ENCODE data around the gene MAPK13.

The MAPK13 gene

DNA sequence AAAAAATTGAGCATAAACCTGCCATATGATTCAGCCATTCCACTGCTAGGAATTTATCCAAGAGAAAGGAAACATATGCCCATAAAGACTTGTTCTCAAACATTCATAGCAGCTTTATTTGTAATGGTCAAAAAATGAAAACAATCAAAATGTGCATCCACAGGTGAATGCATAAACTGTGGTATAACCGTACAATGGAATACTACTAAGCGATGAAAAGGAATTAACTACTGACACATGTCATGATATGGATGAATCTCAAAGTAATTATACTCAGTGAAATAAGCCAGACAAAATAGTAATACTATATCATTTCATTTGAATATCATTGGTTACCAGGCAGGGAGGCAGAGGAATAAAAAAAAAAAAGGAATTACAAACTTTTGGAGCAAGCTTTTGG is 40.4 kb downstream of the MAPK13 start:
- H3K4me3 Mint-ChIP-seq: no peak overlapping the region
- no peak overlapping the region for H3K27ac Mint-ChIP-seq
- no peaks in the 10 kb centered on the region for H3K27me3 Mint-ChIP-seq
- no peak for DNase-seq
- no peaks in the 10 kb centered on the region for H3K9me3 Mint-ChIP-seq
- H3K36me3 Mint-ChIP-seq: peaks cover 10 to 11% of the 10 kb centered on the region in 2 donors
- peaks cover 12 to 19% of the 10 kb centered on the region in 2 donors for H3K4me1 Mint-ChIP-seq
- ATAC-seq (replicated peaks): no peak

DNA sequence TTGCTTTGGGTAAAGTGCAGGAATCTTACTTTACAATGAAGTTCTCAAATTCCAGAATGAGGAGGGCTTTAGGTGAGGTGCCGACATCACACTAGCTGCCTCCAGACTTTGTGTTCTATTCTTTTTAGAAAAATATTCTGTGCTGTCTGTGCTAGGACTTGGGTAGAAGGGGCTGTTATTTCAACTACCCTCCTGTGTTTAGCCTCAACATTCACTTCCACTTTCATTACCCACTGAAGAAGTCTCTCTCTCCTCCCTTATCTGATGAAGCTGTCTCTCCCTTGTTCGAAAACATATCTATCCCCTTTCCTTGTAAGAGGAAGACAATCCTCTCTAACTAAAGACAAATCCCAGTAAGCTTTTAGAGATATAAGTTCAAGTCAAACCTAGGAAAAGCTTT is 41.3 kb downstream of the MAPK13 start:
- no peak for DNase-seq
- Mint-ChIP-seq H3K27me3 (no peaks in the 10 kb centered on the region), H3K4me3 (no peak overlapping the region), H3K9me3 (no peaks in the 10 kb centered on the region), H3K27ac (no peak overlapping the region), H3K36me3 (peaks cover 6 to 7% of the 10 kb centered on the region in 2 donors), H3K4me1 (peaks cover 12 to 19% of the 10 kb centered on the region in 2 donors)
- no peak for ATAC-seq (replicated peaks)

DNA sequence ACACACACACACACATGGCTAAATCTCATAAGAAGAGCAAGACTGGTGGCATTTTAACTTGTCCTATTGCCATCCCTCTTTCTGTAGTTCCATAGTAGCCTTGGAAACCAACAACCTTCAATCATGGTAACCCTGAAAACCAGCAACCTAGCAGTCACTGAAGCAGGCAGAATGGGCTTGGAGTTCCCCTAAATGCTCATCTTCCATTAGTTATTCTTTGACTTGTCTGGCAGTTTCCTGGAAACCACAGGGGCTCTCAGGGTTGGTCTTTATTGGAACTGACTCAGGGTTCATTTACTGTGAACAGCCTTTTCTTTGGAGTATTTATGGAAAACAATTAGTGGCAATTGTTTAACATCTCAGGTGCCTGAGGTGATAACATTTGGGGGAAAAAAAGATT is 46.9 kb downstream of the MAPK13 start:
- H3K4me1 Mint-ChIP-seq: peaks cover 4 to 6% of the 10 kb centered on the region in 2 donors
- H3K4me3 Mint-ChIP-seq: no peak overlapping the region
- H3K27me3 Mint-ChIP-seq: no peaks in the 10 kb centered on the region
- no peak overlapping the region for H3K27ac Mint-ChIP-seq
- peak; percentile 34 to 66 for ATAC-seq (replicated peaks)
- peaks cover 21 to 36% of the 10 kb centered on the region in 2 donors for H3K36me3 Mint-ChIP-seq
- no peak for DNase-seq
- peaks cover 12 to 16% of the 10 kb centered on the region in 2 donors for H3K9me3 Mint-ChIP-seq

DNA sequence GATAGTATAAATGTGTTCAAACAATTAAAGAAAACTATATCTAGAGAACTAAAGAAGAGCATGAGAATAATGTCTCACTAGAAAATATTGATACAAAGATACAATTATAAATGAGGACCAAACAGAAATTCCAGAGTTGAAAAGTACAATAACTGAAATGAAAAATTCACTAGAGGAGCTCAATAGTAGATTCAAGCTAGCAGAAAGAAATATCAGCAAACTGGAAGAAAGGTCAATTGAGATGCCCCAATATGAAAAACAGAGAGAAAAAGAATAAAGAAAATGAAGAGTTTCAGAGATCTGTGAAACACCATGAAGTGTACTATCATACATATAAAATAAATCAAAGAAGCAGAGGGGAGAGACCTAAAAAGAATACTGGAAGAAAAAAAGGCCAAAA is 48.2 kb downstream of the MAPK13 start:
- Mint-ChIP-seq H3K27ac (no peak overlapping the region), H3K4me3 (no peak overlapping the region), H3K27me3 (peaks cover 0 to 6% of the 10 kb centered on the region in 2 donors), H3K4me1 (peaks cover 4 to 6% of the 10 kb centered on the region in 2 donors), H3K9me3 (peaks cover 20 to 22% of the 10 kb centered on the region in 2 donors), H3K36me3 (peaks cover 29 to 45% of the 10 kb centered on the region in 2 donors)
- ATAC-seq (replicated peaks) (no peak), DNase-seq (no peak)

DNA sequence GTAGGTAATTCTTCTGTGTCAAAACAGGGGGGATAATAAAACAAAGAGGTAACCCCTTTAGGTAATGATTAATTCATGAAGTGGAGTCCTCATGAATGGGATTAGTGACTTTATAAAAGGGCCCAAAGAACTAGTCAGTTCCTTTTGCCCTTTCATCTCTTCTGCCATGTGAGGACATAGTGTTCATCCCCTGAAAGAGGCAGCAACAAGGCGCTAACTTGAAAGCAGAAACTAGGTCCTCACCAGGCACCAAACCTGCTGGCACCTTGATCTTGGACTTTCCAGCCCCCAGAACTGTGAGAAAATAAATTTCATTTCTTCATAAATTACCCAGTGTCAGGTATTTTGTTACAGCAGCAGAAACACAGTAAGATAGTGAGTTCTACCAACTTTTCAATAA is 49.8 kb downstream of the MAPK13 start:
- H3K27me3 Mint-ChIP-seq: peaks cover 0 to 6% of the 10 kb centered on the region in 2 donors
- ATAC-seq (replicated peaks): no peak

DNA sequence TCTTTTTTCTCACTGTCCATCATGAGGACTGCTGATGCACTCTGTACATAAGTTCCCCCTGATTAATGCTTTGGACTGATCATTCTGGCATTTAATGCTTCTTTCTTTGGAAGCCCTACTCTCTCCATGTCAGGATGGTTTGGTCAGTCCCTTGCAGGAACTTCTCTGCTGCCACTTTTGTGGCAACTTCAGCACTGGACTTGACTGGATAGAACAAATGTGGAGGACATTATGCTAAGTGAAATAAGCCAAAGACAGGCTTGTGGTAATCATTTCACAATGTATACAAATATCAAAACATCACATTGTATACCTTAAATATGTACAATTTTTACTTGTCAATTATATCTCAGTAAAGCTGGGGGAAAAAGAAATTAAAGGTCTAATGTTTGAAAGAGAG is 54.0 kb downstream of the MAPK13 start:
- Mint-ChIP-seq H3K9me3 (peaks cover 9 to 10% of the 10 kb centered on the region in 2 donors), H3K36me3 (peaks cover 10 to 16% of the 10 kb centered on the region in 2 donors), H3K27ac (no peak overlapping the region), H3K4me1 (no peaks in the 10 kb centered on the region), H3K4me3 (no peak overlapping the region), H3K27me3 (peaks cover 0 to 6% of the 10 kb centered on the region in 2 donors)
- DNase-seq (no peak), ATAC-seq (replicated peaks) (no peak)

More for the DNA sequence above, 49.8 kb downstream of the MAPK13 start:
- Mint-ChIP-seq H3K4me3 (no peak overlapping the region), H3K36me3 (peaks cover 29 to 43% of the 10 kb centered on the region in 2 donors), H3K9me3 (peaks cover 20 to 22% of the 10 kb centered on the region in 2 donors), H3K4me1 (peaks cover 4 to 6% of the 10 kb centered on the region in 2 donors), H3K27ac (no peak overlapping the region)
- no peak for DNase-seq

DNA sequence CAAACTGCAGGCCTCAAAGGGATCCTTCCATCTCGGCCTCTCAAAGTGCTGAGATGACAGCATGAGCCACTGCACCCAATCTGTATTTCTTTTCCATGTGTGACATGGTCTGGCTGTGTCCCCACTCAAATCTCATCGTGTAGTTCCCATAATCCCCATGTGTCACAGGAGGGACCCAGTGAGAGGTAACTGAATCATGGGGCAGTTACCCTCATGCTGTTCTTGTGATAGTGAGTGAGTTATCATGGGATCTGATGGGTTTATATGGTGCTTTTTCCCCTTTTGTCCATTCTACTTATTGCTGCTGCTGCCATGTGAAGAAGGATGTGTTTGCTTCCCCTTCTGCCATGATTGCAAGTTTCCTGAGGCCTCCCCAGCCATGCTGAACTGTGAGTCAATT is 55.9 kb downstream of the MAPK13 start:
- no peak for DNase-seq
- peaks cover 0 to 6% of the 10 kb centered on the region in 2 donors for H3K27me3 Mint-ChIP-seq
- H3K4me1 Mint-ChIP-seq: no peaks in the 10 kb centered on the region
- H3K27ac Mint-ChIP-seq: no peak overlapping the region
- H3K4me3 Mint-ChIP-seq: no peak overlapping the region
- H3K9me3 Mint-ChIP-seq: peaks cover 8 to 9% of the 10 kb centered on the region in 2 donors
- no peak for ATAC-seq (replicated peaks)
- peaks cover 8 to 10% of the 10 kb centered on the region in 2 donors for H3K36me3 Mint-ChIP-seq

DNA sequence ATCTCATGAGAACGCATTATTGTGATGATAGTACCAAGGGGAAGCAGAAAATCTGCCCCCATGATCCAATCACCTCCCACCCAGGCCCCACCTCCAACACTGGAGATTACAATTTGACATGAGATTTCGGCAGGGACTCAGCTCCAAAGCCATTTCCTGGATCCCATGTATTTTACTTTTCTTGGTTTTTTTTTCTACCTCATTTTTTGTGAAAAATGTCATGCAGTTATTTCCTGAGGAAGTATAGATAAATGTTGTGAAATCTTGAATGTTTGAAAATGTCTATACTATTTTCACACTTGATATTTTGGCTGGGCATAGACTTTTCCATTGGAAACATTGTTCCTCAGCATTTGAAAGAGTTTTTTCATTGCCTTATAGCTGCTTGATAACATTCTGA is 57.1 kb downstream of the MAPK13 start:
- no peak overlapping the region for H3K27ac Mint-ChIP-seq
- no peaks in the 10 kb centered on the region for H3K4me1 Mint-ChIP-seq

More for the DNA sequence above, 57.1 kb downstream of the MAPK13 start:
- no peak overlapping the region for H3K4me3 Mint-ChIP-seq
- H3K36me3 Mint-ChIP-seq: peaks cover 5 to 6% of the 10 kb centered on the region in 2 donors
- H3K27me3 Mint-ChIP-seq: peaks cover 0 to 6% of the 10 kb centered on the region in 2 donors
- DNase-seq (no peak), ATAC-seq (replicated peaks) (no peak)
- H3K9me3 Mint-ChIP-seq: peaks cover 5% of the 10 kb centered on the region in 2 donors
